K562 (cell line): ENCODE results near the gene CCDC61.

Experiments used
- TEAD4 ChIP-seq, 2 experiments: sonication (generic) in 1 of 2; formaldehyde crosslinking in 1 of 2; IDR thresholded peaks; 2 replicates each; pipeline versions ENCODE4 v1.6.1 to v1.8.0; 2012 to 2022; ENCODE audit warnings: borderline replicate concordance in 1 of 2, inconsistent platforms in 1 of 2, low read length in 1 of 2, mild to moderate bottlenecking in 1 of 2, missing genetic modification reagents in 1 of 2
- YY1 ChIP-seq, 3 experiments: IDR thresholded peaks; 2 replicates each; pipeline ENCODE4 v1.6.1; 2011; ENCODE audit warnings: low read length in 2 of 3, mild to moderate bottlenecking in 2 of 3, moderate library complexity in 2 of 3, borderline replicate concordance in 1 of 3, control low read depth in 1 of 3, low read depth in 1 of 3; ENCODE audit not compliant: insufficient read depth in 3 of 3, insufficient replicate concordance in 2 of 3, control insufficient read depth in 1 of 3, insufficient read length in 1 of 3; ENCODE audit errors: extremely low read depth in 1 of 3

DNA sequence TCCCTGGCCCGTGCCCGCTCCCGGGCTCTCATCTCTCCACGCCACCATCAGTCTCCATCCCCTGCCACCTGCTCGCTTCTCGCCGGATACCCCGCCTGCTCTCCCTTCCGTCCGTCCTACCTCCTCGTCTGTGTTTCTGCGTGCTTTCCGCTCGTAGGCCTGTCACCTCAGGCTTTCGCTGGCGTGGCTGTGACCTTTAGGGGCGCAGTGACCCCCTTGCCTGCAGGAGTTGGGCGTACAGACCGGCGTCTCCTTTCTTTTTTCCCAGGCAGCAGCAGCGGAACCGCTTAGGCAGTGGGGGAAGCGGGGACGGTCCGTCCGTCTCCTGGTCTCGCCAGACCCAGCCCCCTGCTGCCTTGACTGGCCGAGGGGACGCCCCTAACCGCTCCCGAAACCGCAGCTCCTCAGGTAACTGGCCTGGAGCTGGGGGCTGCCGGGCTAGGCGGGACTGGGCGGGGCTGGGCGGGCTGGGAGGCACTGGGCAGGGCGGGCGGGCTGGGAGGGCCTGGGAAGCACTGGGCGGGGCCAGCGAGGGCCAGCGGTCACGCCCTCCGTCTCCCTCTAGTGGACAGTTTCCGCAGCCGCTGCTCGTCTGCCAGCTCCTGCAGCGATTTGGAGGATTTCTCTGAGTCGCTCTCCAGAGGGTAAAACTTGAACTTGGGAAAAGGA lies 21.3 kb downstream of the CCDC61 start:
- TF ChIP-seq YY1 (IDR thresholded peaks at IDR 0.05; ENCODE audit: borderline replicate concordance in 1 of 3, control insufficient read depth in 1 of 3, extremely low read depth in 1 of 3, insufficient read depth in 3 of 3, insufficient read length in 1 of 3, insufficient replicate concordance in 2 of 3, low read depth in 1 of 3, low read length in 2 of 3) = no peak
- TF ChIP-seq TEAD4 (IDR thresholded peaks at IDR 0.05; ENCODE audit: low read length) = no peak
- TF ChIP-seq TEAD4 (CRISPR knock-in tag; IDR thresholded peaks at IDR 0.05; ENCODE audit: borderline replicate concordance) = no peak
